ENCODE measurements around the gene KIAA0930. TPM values are rescaled to one million over a fixed set of nuclear protein-coding genes. Genes with fewer than 3 reads are reported as not detected.
A peak's percentile ranks its signal among the peaks of the same experiment; 100 is the strongest.

Gene KIAA0930
- total and polyA plus RNA-seq, 2 of the 4 experiments (the other 2 are of a cell fraction) = 25.3 to 34.1 TPM

GRCh38 chr22:45230026-45230721 lies 10.5 kb downstream of the KIAA0930 start:
- no peak overlapping the region for H3K9ac ChIP-seq (ENCODE audit: low read depth, low read length)
- peaks cover 5% of the 10 kb centered on the region; the same call in 1 of the 2 replicates for H3K4me1 ChIP-seq (ENCODE audit: control insufficient read depth, insufficient read depth, low read length)
- in situ Hi-C loops (cut with MboI; ENCODE audit: low sequenced_read_pairs) = no loop called here
- no peak overlapping the region for H3K23ac ChIP-seq (ENCODE audit: low read depth, low read length)
- no peak overlapping the region for H3K27ac ChIP-seq (ENCODE audit: insufficient read depth, low read length)
- H2AK5ac ChIP-seq (ENCODE audit: low read depth, low read length) = peak overlapping the region; percentile 15; the same call in 1 of the 2 replicates
- H3K9me3 ChIP-seq (ENCODE audit: control insufficient read depth, insufficient read depth, low read length) = no peaks in the 10 kb centered on the region
- H3K18ac ChIP-seq (ENCODE audit: low read depth, low read length) = no peak overlapping the region
- no peak overlapping the region for H4K91ac ChIP-seq (ENCODE audit: insufficient read depth, low read depth, low read length)
- no peak overlapping the region for H4K5ac ChIP-seq (ENCODE audit: low read depth, low read length)
- H3K36me3 ChIP-seq (ENCODE audit: control insufficient read depth, insufficient read depth, low read length) = peaks cover 4% of the 10 kb centered on the region; the same call in 1 of the 2 replicates
- CTCF ChIA-PET = no interaction called here
- DNase-seq (no peak), ATAC-seq (ENCODE audit: low read depth) (no peak)
- dilution Hi-C loops (cut with HindIII; ENCODE audit: low sequenced_read_pairs, unreplicated experiment) = no loop called here
- peaks cover 53% of the 10 kb centered on the region for H4K20me1 ChIP-seq (ENCODE audit: insufficient read depth, low read length)
- no peak overlapping the region for H2AFZ ChIP-seq (replicated peaks; ENCODE audit: low read length, poor library complexity)
- H3K4me2 ChIP-seq (ENCODE audit: low read depth, low read length) = no peak overlapping the region
- H3K4me3 ChIP-seq (ENCODE audit: insufficient read depth, low read depth, low read length) = no peak overlapping the region
- no peak overlapping the region for H4K8ac ChIP-seq (ENCODE audit: low read depth in 2 of 2, low read length in 2 of 2)
- no peak for TF ChIP-seq BHLHE40 (IDR thresholded peaks at IDR 0.05; ENCODE audit: low read depth, low read length)
- no peak overlapping the region for H2BK20ac ChIP-seq (ENCODE audit: low read depth, low read length)
- 91% methylated on average over 6 of the region's 16 CpGs; no CpG with 5 or more reads in 1 of the 2 experiments for WGBS, 2 experiments (ENCODE audit: extremely low coverage in 2 of 2, insufficient read length in 1 of 2)
- POLR2A ChIA-PET (ENCODE audit: unreplicated experiment) = no interaction called here
- no peak overlapping the region for H2BK15ac ChIP-seq (ENCODE audit: low read depth, low read length)
- H2AK9ac ChIP-seq (replicated peaks; ENCODE audit: low read depth, low read length, poor library complexity) = no peak overlapping the region
- no peaks in the 10 kb centered on the region for H3K27me3 ChIP-seq (ENCODE audit: control insufficient read depth, insufficient read depth, low read length)
- H2BK120ac ChIP-seq (ENCODE audit: low read depth, low read length) = no peak overlapping the region
- H3K4ac ChIP-seq (ENCODE audit: low read depth, low read length) = no peak overlapping the region
- H3K14ac ChIP-seq (replicated peaks; ENCODE audit: low read depth, low read length) = no peak overlapping the region
- no peaks in the 10 kb centered on the region for H3K9me1 ChIP-seq (ENCODE audit: insufficient read depth, low read length)
- peaks cover 6 to 55% of the 10 kb centered on the region in 2 experiments; a peak in 2 of 4 replicates for H3K79me1 ChIP-seq (ENCODE audit: low read depth in 1 of 2, low read length in 2 of 2)
- H3K56ac ChIP-seq (ENCODE audit: extremely low read depth, insufficient read depth, low read length) = no peak overlapping the region
- intact Hi-C loops (cut with micrococcal nuclease) = no loop called here
- no TSS peak for BruUV-seq (replicated peaks)
- no peak overlapping the region for H2BK5ac ChIP-seq (ENCODE audit: low read depth, low read length, poor library complexity, severe bottlenecking)
